HEK293 (cell line): ENCODE measurements around the gene SAMD11.

ENCODE experiments used
- AEBP2 ChIP-seq: fragments of 450-650 bp; formaldehyde crosslinking; IDR thresholded peaks from 2 replicates; pipeline ENCODE4 v1.5.1; 2016; ENCODE audit warnings: missing biosample characterization, missing genetic modification characterization, borderline replicate concordance
- CTCF ChIP-seq: fragments of 450-650 bp; formaldehyde crosslinking; IDR thresholded peaks from 2 replicates; pipeline ENCODE4 v1.5.1; 2016; ENCODE audit warnings: missing biosample characterization, missing genetic modification characterization
- GLI4 ChIP-seq: fragments of 450-650 bp; formaldehyde crosslinking; IDR thresholded peaks from 2 replicates; pipeline ENCODE4 v1.5.1; 2016; ENCODE audit warnings: missing biosample characterization, missing genetic modification characterization
- HOXD13 ChIP-seq: sonication (generic); formaldehyde crosslinking; IDR thresholded peaks from 2 replicates; pipeline ENCODE4 v1.8.0; 2022; ENCODE audit warnings: missing genetic modification reagents, borderline replicate concordance
- KLF8 ChIP-seq: fragments of 450-650 bp; formaldehyde crosslinking; IDR thresholded peaks from 2 replicates; pipeline ENCODE4 v1.5.1; 2016; ENCODE audit warnings: missing biosample characterization, missing genetic modification characterization
- PRDM10 ChIP-seq: fragments of 450-650 bp; formaldehyde crosslinking; IDR thresholded peaks from 2 replicates; pipeline ENCODE4 v1.5.1; 2016; ENCODE audit warnings: missing biosample characterization, missing genetic modification characterization
- ZBTB8A ChIP-seq: fragments of 450-650 bp; formaldehyde crosslinking; IDR thresholded peaks from 2 replicates; pipeline ENCODE4 v1.5.1; 2016; ENCODE audit warnings: missing biosample characterization, missing genetic modification characterization
- ZFP3 ChIP-seq: fragments of 450-650 bp; formaldehyde crosslinking; IDR thresholded peaks from 2 replicates; pipeline ENCODE4 v1.5.1; 2016; ENCODE audit warnings: low read depth, missing biosample characterization, missing genetic modification characterization
- ZNF112 ChIP-seq: fragments of 450-650 bp; formaldehyde crosslinking; IDR thresholded peaks from 2 replicates; pipeline ENCODE4 v1.5.0; 2017; ENCODE audit warnings: missing biosample characterization, missing genetic modification characterization
- ZNF140 ChIP-seq: fragments of 450-650 bp; formaldehyde crosslinking; IDR thresholded peaks from 2 replicates; pipeline ENCODE4 v1.5.1; 2016; ENCODE audit warnings: missing biosample characterization, missing genetic modification characterization
- ZNF16 ChIP-seq: fragments of 450-650 bp; formaldehyde crosslinking; IDR thresholded peaks from 2 replicates; pipeline ENCODE4 v1.5.1; 2016; ENCODE audit warnings: low read depth, missing biosample characterization, missing genetic modification characterization
- ZNF19 ChIP-seq: fragments of 450-650 bp; formaldehyde crosslinking; IDR thresholded peaks from 2 replicates; pipeline ENCODE4; 2016; ENCODE audit warnings: missing biosample characterization, missing genetic modification characterization, low read depth
- ZNF211 ChIP-seq: fragments of 450-650 bp; formaldehyde crosslinking; IDR thresholded peaks from 2 replicates; pipeline ENCODE4 v1.5.1; 2016; ENCODE audit warnings: low read depth, missing biosample characterization, missing genetic modification characterization
- ZNF266 ChIP-seq: fragments of 450-650 bp; formaldehyde crosslinking; IDR thresholded peaks from 2 replicates; pipeline ENCODE4 v1.5.1; 2016; ENCODE audit warnings: missing biosample characterization, missing genetic modification characterization, low read depth
- ZNF513 ChIP-seq: fragments of 450-650 bp; IDR thresholded peaks from 2 replicates; pipeline ENCODE4 v1.5.1; 2018; ENCODE audit warnings: missing biosample characterization, missing genetic modification characterization
- ZNF521 ChIP-seq: fragments of 450-650 bp; formaldehyde crosslinking; IDR thresholded peaks from 2 replicates; pipeline ENCODE4 v1.5.1; 2017; ENCODE audit warnings: missing biosample characterization, mild to moderate bottlenecking, missing genetic modification characterization
- ZNF548 ChIP-seq: fragments of 450-650 bp; formaldehyde crosslinking; IDR thresholded peaks from 2 replicates; pipeline ENCODE4 v1.5.1; 2016; ENCODE audit warnings: missing biosample characterization, missing genetic modification characterization
- ZNF561 ChIP-seq: fragments of 450-650 bp; IDR thresholded peaks from 2 replicates; pipeline ENCODE4 v1.5.1; 2018; ENCODE audit warnings: missing biosample characterization, missing genetic modification characterization, borderline replicate concordance
- ZNF610 ChIP-seq: fragments of 450-650 bp; formaldehyde crosslinking; IDR thresholded peaks from 2 replicates; pipeline ENCODE4 v1.5.1; 2016; ENCODE audit warnings: missing biosample characterization, missing genetic modification characterization, borderline replicate concordance
- ZNF626 ChIP-seq: fragments of 450-650 bp; sonication (Bioruptor Pico); formaldehyde crosslinking; IDR thresholded peaks from 2 replicates; pipeline ENCODE4 v1.5.1; 2018; ENCODE audit warnings: missing biosample characterization, missing genetic modification characterization, inconsistent platforms
- ZNF660 ChIP-seq: fragments of 450-650 bp; IDR thresholded peaks from 2 replicates; pipeline ENCODE4 v1.5.1; 2018; ENCODE audit warnings: missing biosample characterization, mild to moderate bottlenecking, missing genetic modification characterization
- ZNF670 ChIP-seq: fragments of 450-650 bp; formaldehyde crosslinking; IDR thresholded peaks from 2 replicates; pipeline ENCODE4 v1.5.1; 2016; ENCODE audit warnings: missing biosample characterization, missing genetic modification characterization, low read depth
- ZNF701 ChIP-seq: fragments of 450-650 bp; formaldehyde crosslinking; IDR thresholded peaks from 2 replicates; pipeline ENCODE4 v1.5.1; 2016; ENCODE audit warnings: missing biosample characterization, missing genetic modification characterization
- ZNF704 ChIP-seq: fragments of 450-650 bp; formaldehyde crosslinking; IDR thresholded peaks from 2 replicates; pipeline ENCODE4 v1.5.1; 2016; ENCODE audit warnings: missing biosample characterization, missing genetic modification characterization
- ZNF785 ChIP-seq: fragments of 450-650 bp; formaldehyde crosslinking; IDR thresholded peaks from 2 replicates; pipeline ENCODE4 v1.5.1; 2016; ENCODE audit warnings: missing biosample characterization, missing genetic modification characterization
- ZNF792 ChIP-seq: fragments of 450-650 bp; formaldehyde crosslinking; IDR thresholded peaks from 2 replicates; pipeline ENCODE4 v1.5.1; 2016; ENCODE audit warnings: missing biosample characterization, missing genetic modification characterization
- ZNF843 ChIP-seq: fragments of 450-650 bp; formaldehyde crosslinking; IDR thresholded peaks from 2 replicates; pipeline ENCODE4 v1.5.1; 2016; ENCODE audit warnings: missing biosample characterization, missing genetic modification characterization
- ZSCAN5A ChIP-seq: fragments of 450-650 bp; formaldehyde crosslinking; IDR thresholded peaks from 2 replicates; pipeline ENCODE4 v1.5.1; 2016; ENCODE audit warnings: missing biosample characterization, missing genetic modification characterization

The SAMD11 gene

GRCh38 chr1:958823-959730, 35.4 kb downstream of the SAMD11 start, which contains the start of gene NOC2L (continued):
- no peak for TF ChIP-seq ZNF704 (tag by site-specific recombination)
- no peak for TF ChIP-seq ZNF792 (tag by site-specific recombination)
- TF ChIP-seq ZNF626 (tag by site-specific recombination) = no peak
- no peak for TF ChIP-seq ZNF548
- no peak for TF ChIP-seq ZNF610
- TF ChIP-seq ZNF521 = no peak
- TF ChIP-seq GLI4 (tag by site-specific recombination) = no peak
- 0 out of 2 replicates have a peak, but pooled peaks have one; percentile 26 for TF ChIP-seq ZSCAN5A (tag by site-specific recombination)
- no peak for TF ChIP-seq AEBP2 (tag by site-specific recombination)
- no peak for TF ChIP-seq ZNF701 (tag by site-specific recombination)
- peak; percentile 93 for TF ChIP-seq KLF8 (tag by site-specific recombination)
- no peak for TF ChIP-seq HOXD13
- no peak for TF ChIP-seq ZNF670 (tag by site-specific recombination)
- no peak for TF ChIP-seq PRDM10 (tag by site-specific recombination)
- no peak for TF ChIP-seq ZNF19 (tag by site-specific recombination)
- no peak for TF ChIP-seq CTCF (tag by site-specific recombination)
- TF ChIP-seq ZNF843 = peak; percentile 45; the same call in 1 of the 2 replicates
- no peak for TF ChIP-seq ZNF561
- TF ChIP-seq ZNF785 (tag by site-specific recombination) = no peak
- TF ChIP-seq ZNF660 = no peak
- TF ChIP-seq ZBTB8A (tag by site-specific recombination) = peak; percentile 54
- TF ChIP-seq ZNF140 = no peak
- no peak for TF ChIP-seq ZNF266 (tag by site-specific recombination)
- TF ChIP-seq ZNF112 (tag by site-specific recombination) = no peak
- no peak for TF ChIP-seq ZNF211 (tag by site-specific recombination)
- no peak for TF ChIP-seq ZNF16
- no peak for TF ChIP-seq ZFP3 (tag by site-specific recombination)
- no peak for TF ChIP-seq ZNF513 (tag by site-specific recombination)
